BE2C (cell line): ENCODE data around the gene C19orf81.

ENCODE experiments used
- DNase-seq: peaks from one replicate; pipeline ENCODE4 v3.0.0-alpha.2; 2020
- H3K27me3 ChIP-seq: fragments of 250-450 bp; sonication (Bioruptor Pico); 2 replicates; pipeline ENCODE4 v1.5.1; 2020; ENCODE audit warnings: mild to moderate bottlenecking
- H3K36me3 ChIP-seq: fragments of 250-450 bp; sonication (Bioruptor Pico); 2 replicates; pipeline ENCODE4 v1.5.1; 2020; ENCODE audit warnings: mild to moderate bottlenecking
- H3K4me1 ChIP-seq: fragments of 250-450 bp; sonication (Bioruptor Pico); 2 replicates; pipeline ENCODE4 v1.5.1; 2020
- H3K4me3 ChIP-seq: 2 replicates; pipeline ENCODE4 v1.5.1; 2011; ENCODE audit warnings: low read depth, low read length
- H3K9me3 ChIP-seq: fragments of 250-450 bp; sonication (Bioruptor Pico); 2 replicates; pipeline ENCODE4 v1.5.1; 2020
- CTCF ChIP-seq: IDR thresholded peaks from 2 replicates; pipeline ENCODE4 v1.5.1; 2012; ENCODE audit warnings: mild to moderate bottlenecking, low read depth, low read length

C19orf81 gene

GRCh38 chr19:50624949-50625600, 24.2 kb upstream of the C19orf81 start:
- no peak for TF ChIP-seq CTCF
- no peak overlapping the region for H3K4me3 ChIP-seq
- H3K4me1 ChIP-seq: no peaks in the 10 kb centered on the region
- H3K9me3 ChIP-seq: no peaks in the 10 kb centered on the region
- no peak for DNase-seq
- no peaks in the 10 kb centered on the region for H3K36me3 ChIP-seq
- H3K27me3 ChIP-seq: no peaks in the 10 kb centered on the region

GRCh38 chr19:50626011-50626410, 23.2 kb upstream of the C19orf81 start:
- no peaks in the 10 kb centered on the region for H3K4me1 ChIP-seq
- no peak overlapping the region for H3K4me3 ChIP-seq
- no peaks in the 10 kb centered on the region for H3K36me3 ChIP-seq
- no peak for DNase-seq
- no peak for TF ChIP-seq CTCF
- H3K9me3 ChIP-seq: no peaks in the 10 kb centered on the region
- H3K27me3 ChIP-seq: no peaks in the 10 kb centered on the region

- no peak for TF ChIP-seq CTCF
- H3K9me3 ChIP-seq: no peaks in the 10 kb centered on the region
- H3K4me1 ChIP-seq: no peaks in the 10 kb centered on the region
- no peaks in the 10 kb centered on the region for H3K36me3 ChIP-seq
- no peak overlapping the region for H3K4me3 ChIP-seq
- no peaks in the 10 kb centered on the region for H3K27me3 ChIP-seq
- DNase-seq: no peak
Observed at GRCh38 chr19:50626795-50627194, 22.4 kb upstream of the C19orf81 start.

GRCh38 chr19:50628146-50628545, 21.1 kb upstream of the C19orf81 start:
- H3K4me1 ChIP-seq: no peaks in the 10 kb centered on the region

GRCh38 chr19:50628551-50628950, 20.7 kb upstream of the C19orf81 start:
- no peaks in the 10 kb centered on the region for H3K27me3 ChIP-seq
- no peak overlapping the region for H3K4me3 ChIP-seq
- TF ChIP-seq CTCF: no peak

More at GRCh38 chr19:50628146-50628545, 21.1 kb upstream of the C19orf81 start:
- DNase-seq: no peak
- Histone ChIP-seq H3K9me3 (no peaks in the 10 kb centered on the region), H3K27me3 (no peaks in the 10 kb centered on the region), H3K4me3 (no peak overlapping the region), H3K36me3 (no peaks in the 10 kb centered on the region)
- no peak for TF ChIP-seq CTCF

GRCh38 chr19:50629194-50629593, 20.1 kb upstream of the C19orf81 start:
- no peak overlapping the region for H3K4me3 ChIP-seq
- DNase-seq: no peak
- no peaks in the 10 kb centered on the region for H3K36me3 ChIP-seq
- no peaks in the 10 kb centered on the region for H3K27me3 ChIP-seq
- TF ChIP-seq CTCF: no peak
- no peaks in the 10 kb centered on the region for H3K4me1 ChIP-seq
- no peaks in the 10 kb centered on the region for H3K9me3 ChIP-seq

More at GRCh38 chr19:50628551-50628950, 20.7 kb upstream of the C19orf81 start:
- no peak for DNase-seq
- Histone ChIP-seq H3K36me3 (no peaks in the 10 kb centered on the region), H3K9me3 (no peaks in the 10 kb centered on the region), H3K4me1 (no peaks in the 10 kb centered on the region)
